Neural cell (in vitro differentiated cells): ENCODE measurements around the gene ARHGAP6.

Source experiments
- CTCF ChIP-seq: fragments of 450-650 bp; IDR thresholded peaks from 2 replicates; pipeline ENCODE4 v1.5.1; 2014; ENCODE audit warnings: antibody characterized with exemption, mild to moderate bottlenecking, moderate library complexity; ENCODE audit not compliant: poor library complexity, severe bottlenecking
- TAF1 ChIP-seq: IDR thresholded peaks from 2 replicates; pipeline ENCODE4 v1.6.1; 2012; ENCODE audit warnings: low read depth

- TF ChIP-seq CTCF (no peak), TAF1 (no peak)
Observed at GRCh38 chrX:11600578-11600977, 65.1 kb downstream of the ARHGAP6 start.
